Measurements from ENCODE around the gene PPIH.

- no peak for TF ChIP-seq EZH2phosphoT487 (IDR thresholded peaks at IDR 0.05; ENCODE audit: insufficient read depth, low read depth)
- TF ChIP-seq EZH2 (IDR thresholded peaks at IDR 0.05; ENCODE audit: insufficient read depth, poor library complexity, severe bottlenecking): no peak
These were observed 41.8 kb downstream of the PPIH start for GRCh38 chr1:42700006-42700405.
